ENCODE measurements around the gene DUSP22. TPM values are rescaled to one million over a fixed set of nuclear protein-coding genes. Genes with fewer than 3 reads are reported as not detected.

Gene DUSP22
- total RNA-seq, 1 experiment from 2014 or later = 34.8 TPM

- no peaks in the 10 kb centered on the region for H3K9me3 ChIP-seq (ENCODE audit: control insufficient read depth, insufficient read depth, low read depth, low read length)
- no peak overlapping the region for H3K4me3 ChIP-seq (ENCODE audit: low read depth in 2 of 2, low read length in 2 of 2)
- TF ChIP-seq CTCF (IDR thresholded peaks at IDR 0.05) = no peak
- no peak for TF ChIP-seq REST (IDR thresholded peaks at IDR 0.05; ENCODE audit: insufficient read depth in 1 of 2, low read depth in 2 of 2, low read length in 1 of 2)
- no peak for TF ChIP-seq POLR2AphosphoS5 (IDR thresholded peaks at IDR 0.05; ENCODE audit: low read depth, low read length)
- no peak for TF ChIP-seq TCF7L2 (IDR thresholded peaks at IDR 0.05; ENCODE audit: low read depth, low read length)
- no peak for TF ChIP-seq SIN3A (IDR thresholded peaks at IDR 0.05; ENCODE audit: borderline replicate concordance, insufficient read depth, low read depth, low read length)
- no peak for DNase-seq (ENCODE audit: low read depth, low spot score)
- CTCF ChIA-PET = no interaction called here
- POLR2A ChIA-PET = interaction anchor here (0.5 kb wide), 1 partner anchor 111 kb away, joined by 3 read pairs; no protein-coding TSS in a partner anchor
- no peak overlapping the region for H3K27ac ChIP-seq (ENCODE audit: low read length)
- ATAC-seq = no peak
- BruUV-seq (replicated peaks) = no TSS peak
- in situ Hi-C loops (cut with HindIII; ENCODE audit: low pct_unique_long_range_greater_than_20kb, low sequenced_read_pairs) (no loop called here), intact Hi-C loops (cut with micrococcal nuclease; ENCODE audit: unreplicated experiment) (no loop called here)
- peaks cover 5% of the 10 kb centered on the region for H3K27me3 ChIP-seq (ENCODE audit: control insufficient read depth, insufficient read depth, low read length)
- H3K36me3 ChIP-seq (ENCODE audit: control insufficient read depth, insufficient read depth, low read length) = no peaks in the 10 kb centered on the region
- no peaks in the 10 kb centered on the region for H3K4me1 ChIP-seq (ENCODE audit: control insufficient read depth, insufficient read depth, low read length)
Measured at GRCh38 chr6:383856-384255, 91.6 kb downstream of the DUSP22 start.

- H3K27ac ChIP-seq (ENCODE audit: low read length) = no peak overlapping the region
- H3K27me3 ChIP-seq (ENCODE audit: control insufficient read depth, insufficient read depth, low read length) = peaks cover 5% of the 10 kb centered on the region
- no peaks in the 10 kb centered on the region for H3K36me3 ChIP-seq (ENCODE audit: control insufficient read depth, insufficient read depth, low read length)
- no peak overlapping the region for H3K4me3 ChIP-seq (ENCODE audit: low read depth in 2 of 2, low read length in 2 of 2)
- no peaks in the 10 kb centered on the region for H3K4me1 ChIP-seq (ENCODE audit: control insufficient read depth, insufficient read depth, low read length)
- intact Hi-C loops (cut with micrococcal nuclease; ENCODE audit: unreplicated experiment) = no loop called here
- ATAC-seq = no peak
- in situ Hi-C loops (cut with HindIII; ENCODE audit: low pct_unique_long_range_greater_than_20kb, low sequenced_read_pairs) = no loop called here
- TF ChIP-seq CTCF (IDR thresholded peaks at IDR 0.05) = no peak
- no peak for TF ChIP-seq TCF7L2 (IDR thresholded peaks at IDR 0.05; ENCODE audit: low read depth, low read length)
- TF ChIP-seq POLR2AphosphoS5 (IDR thresholded peaks at IDR 0.05; ENCODE audit: low read depth, low read length) = no peak
- TF ChIP-seq REST (IDR thresholded peaks at IDR 0.05; ENCODE audit: insufficient read depth in 1 of 2, low read depth in 2 of 2, low read length in 1 of 2) = no peak
- no peaks in the 10 kb centered on the region for H3K9me3 ChIP-seq (ENCODE audit: control insufficient read depth, insufficient read depth, low read depth, low read length)
- CTCF ChIA-PET = interaction anchor here (0.6 kb wide), 1 partner anchor 196 kb away, joined by 3 read pairs; no protein-coding TSS in a partner anchor
- POLR2A ChIA-PET = no interaction called here
- no TSS peak for BruUV-seq (replicated peaks)
- no peak for DNase-seq (ENCODE audit: low read depth, low spot score)
Measured at GRCh38 chr6:384898-385297, 92.6 kb downstream of the DUSP22 start.
